HepG2 (cell line): ENCODE data around the gene MBD3L5.
"Not testable (repeated sequence)": the region's sequence is repeated elsewhere in the genome, so short reads cannot be mapped to it uniquely, and the experiment has no call there.

ENCODE experiments used
- ADNP ChIP-seq: sonication (generic); formaldehyde crosslinking; IDR thresholded peaks from 2 replicates; pipeline ENCODE4 v1.4.0; 2020; ENCODE audit warnings: missing genetic modification reagents
- CREM ChIP-seq, 2 experiments: sonication (generic) in 1 of 2; formaldehyde crosslinking in 1 of 2; IDR thresholded peaks; 2 replicates each; pipeline versions ENCODE4 v1.4.0 to v1.6.1; 2016 to 2020; ENCODE audit warnings: antibody characterized with exemption in 1 of 2, mild to moderate bottlenecking in 1 of 2, missing genetic modification reagents in 1 of 2
- MAFF ChIP-seq: IDR thresholded peaks from 2 replicates; pipeline ENCODE4 v1.6.1; 2011; ENCODE audit warnings: low read depth, low read length, improper control_type of control experiment
- TCF7L2 ChIP-seq: IDR thresholded peaks from 2 replicates; pipeline ENCODE4 v1.6.1; 2011; ENCODE audit warnings: mild to moderate bottlenecking, low read depth, low read length, moderate library complexity
- TF ChIP-seq, protein P1 (sequence below): sonication (generic); formaldehyde crosslinking; IDR thresholded peaks from 2 replicates; pipeline ENCODE4 v1.5.0; 2020; ENCODE audit warnings: mild to moderate bottlenecking, missing genetic modification reagents, moderate library complexity

DNA sequence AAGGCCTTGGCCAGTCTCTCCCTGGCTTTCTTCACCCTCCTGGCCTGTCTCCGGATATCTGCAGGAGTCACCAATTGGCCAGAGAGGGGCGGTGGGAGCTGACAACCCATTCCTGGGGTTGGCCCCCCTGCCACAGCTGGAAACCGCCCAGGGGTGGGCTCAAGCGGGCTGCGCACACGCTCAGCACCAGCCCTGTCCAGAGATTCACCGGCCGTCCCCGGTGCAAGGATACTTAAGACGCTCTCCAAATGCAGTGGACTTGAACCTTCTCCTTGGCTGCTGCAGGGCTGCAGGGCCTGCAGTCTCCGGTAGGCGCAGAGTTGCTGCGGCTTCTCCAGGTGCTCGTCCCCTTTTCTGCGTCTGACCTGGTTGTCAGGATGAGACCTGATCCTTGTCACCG is 26.0 kb downstream of the MBD3L5 start:
- TF ChIP-seq CREM (IDR thresholded peaks at IDR 0.05); CREM (CRISPR knock-in tag; IDR thresholded peaks at IDR 0.05); TCF7L2; MAFF; ADNP (CRISPR knock-in tag): not testable (repeated sequence)
- TF ChIP-seq, protein P1, sequence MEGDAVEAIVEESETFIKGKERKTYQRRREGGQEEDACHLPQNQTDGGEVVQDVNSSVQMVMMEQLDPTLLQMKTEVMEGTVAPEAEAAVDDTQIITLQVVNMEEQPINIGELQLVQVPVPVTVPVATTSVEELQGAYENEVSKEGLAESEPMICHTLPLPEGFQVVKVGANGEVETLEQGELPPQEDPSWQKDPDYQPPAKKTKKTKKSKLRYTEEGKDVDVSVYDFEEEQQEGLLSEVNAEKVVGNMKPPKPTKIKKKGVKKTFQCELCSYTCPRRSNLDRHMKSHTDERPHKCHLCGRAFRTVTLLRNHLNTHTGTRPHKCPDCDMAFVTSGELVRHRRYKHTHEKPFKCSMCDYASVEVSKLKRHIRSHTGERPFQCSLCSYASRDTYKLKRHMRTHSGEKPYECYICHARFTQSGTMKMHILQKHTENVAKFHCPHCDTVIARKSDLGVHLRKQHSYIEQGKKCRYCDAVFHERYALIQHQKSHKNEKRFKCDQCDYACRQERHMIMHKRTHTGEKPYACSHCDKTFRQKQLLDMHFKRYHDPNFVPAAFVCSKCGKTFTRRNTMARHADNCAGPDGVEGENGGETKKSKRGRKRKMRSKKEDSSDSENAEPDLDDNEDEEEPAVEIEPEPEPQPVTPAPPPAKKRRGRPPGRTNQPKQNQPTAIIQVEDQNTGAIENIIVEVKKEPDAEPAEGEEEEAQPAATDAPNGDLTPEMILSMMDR: not testable (repeated sequence)
